ENCODE results near the gene SEMA5A. TPM values are rescaled to one million over a fixed set of nuclear protein-coding genes. Genes with fewer than 3 reads are reported as not detected.

Gene SEMA5A
- total RNA-seq, 4 donors from 2014 or later, result 15.0 to 81.0 (median 52.9) TPM

GRCh38 chr5:9160747-9161146 is 385.1 kb downstream of the SEMA5A start:
- Histone ChIP-seq H3K27ac (no peak overlapping the region), H3K36me3 (no peaks in the 10 kb centered on the region), H3K27me3 (no peaks in the 10 kb centered on the region), H3K9me3 (no peaks in the 10 kb centered on the region), H3K4me3 (no peak overlapping the region), H3K4me1 (no peaks in the 10 kb centered on the region)
- no peak for DNase-seq
- in situ Hi-C loops (cut with MboI; ENCODE audit: low pct_ligation_motif_present in 1 of 4, low pct_unique_long_range_greater_than_20kb in 1 of 4, low sequenced_read_pairs in 3 of 4) (no loop called here), intact Hi-C loops (cut with DNase I; ENCODE audit: low total_unique reads) (no loop called here)
- WGBS, 2 donors (ENCODE audit: low coverage in 1 of 2), result 69 to 74% methylated on average over 1 of the region's 1 CpG
- TF ChIP-seq POLR2A (IDR thresholded peaks at IDR 0.05) (no peak), POLR2AphosphoS5 (IDR thresholded peaks at IDR 0.05) (no peak), CTCF (IDR thresholded peaks at IDR 0.05) (no peak)

DNA sequence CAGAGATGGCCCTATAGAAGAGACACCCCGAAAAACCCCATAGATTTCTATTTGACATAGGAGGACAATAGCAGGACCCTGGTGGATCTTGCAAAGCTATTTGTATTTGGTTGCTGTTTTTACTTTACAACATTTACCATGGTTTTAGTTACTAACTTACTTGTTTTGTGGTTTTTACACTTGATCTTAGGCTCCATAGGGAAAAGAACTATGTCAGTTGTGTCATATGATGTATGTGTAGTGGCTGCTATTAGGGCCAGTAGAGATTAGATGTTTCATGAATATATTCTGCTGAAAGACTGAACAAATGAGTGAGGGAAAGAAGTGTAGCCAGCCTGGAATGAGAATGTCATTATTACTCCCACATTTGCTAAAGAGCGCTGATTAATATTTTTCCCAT is 388.1 kb downstream of the SEMA5A start:
- no peak for DNase-seq
- intact Hi-C loops (cut with DNase I; ENCODE audit: low total_unique reads), result no loop called here
- TF ChIP-seq EP300 (IDR thresholded peaks at IDR 0.05; ENCODE audit: low read depth), result no peak
- TF ChIP-seq CTCF (IDR thresholded peaks at IDR 0.05), result no peak
- TF ChIP-seq POLR2AphosphoS5 (IDR thresholded peaks at IDR 0.05), result no peak
- no peak for TF ChIP-seq POLR2A (IDR thresholded peaks at IDR 0.05)
- in situ Hi-C loops (cut with MboI; ENCODE audit: low pct_ligation_motif_present in 1 of 4, low pct_unique_long_range_greater_than_20kb in 1 of 4, low sequenced_read_pairs in 3 of 4), result no loop called here
- no peaks in the 10 kb centered on the region for H3K27me3 ChIP-seq
- 84 to 100% methylated on average over 2 of the region's 2 CpGs for WGBS, 2 donors (ENCODE audit: low coverage in 1 of 2)
- H3K4me3 ChIP-seq, result no peak overlapping the region
- H3K36me3 ChIP-seq, result no peaks in the 10 kb centered on the region
- H3K27ac ChIP-seq, result no peak overlapping the region
- H3K9me3 ChIP-seq, result no peaks in the 10 kb centered on the region
- H3K4me1 ChIP-seq, result no peaks in the 10 kb centered on the region

DNA sequence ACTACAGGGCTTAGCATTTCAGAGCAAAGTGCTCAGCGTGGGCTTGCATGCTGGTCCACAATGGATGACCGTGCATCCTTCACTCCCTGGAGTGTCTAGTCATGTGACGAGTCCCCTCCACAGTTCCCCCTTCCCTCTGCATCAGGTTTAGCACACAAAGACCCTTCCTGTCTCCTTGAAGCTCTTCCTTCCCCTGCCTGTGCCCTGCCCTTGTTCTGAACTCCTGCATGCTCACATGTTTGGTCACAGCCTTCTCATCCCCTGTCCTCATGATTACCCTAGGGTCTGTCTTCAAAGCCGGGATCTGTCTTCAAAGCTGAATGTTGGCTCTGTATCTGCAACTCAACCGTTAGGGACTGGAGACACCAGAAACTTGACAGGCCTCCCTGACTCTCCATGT is 388.9 kb downstream of the SEMA5A start:
- no peaks in the 10 kb centered on the region for H3K27me3 ChIP-seq
- no peaks in the 10 kb centered on the region for H3K4me1 ChIP-seq
- 79 to 93% methylated on average over 3 to 4 of the region's 5 CpGs for whole genome bisulfite sequencing, 2 donors (ENCODE audit: low coverage in 1 of 2)
- no peak for DNase-seq
- H3K9me3 ChIP-seq, result no peaks in the 10 kb centered on the region
- TF ChIP-seq EP300 (IDR thresholded peaks at IDR 0.05; ENCODE audit: low read depth), result no peak
- TF ChIP-seq POLR2AphosphoS5 (IDR thresholded peaks at IDR 0.05), result no peak
- no peak for TF ChIP-seq POLR2A (IDR thresholded peaks at IDR 0.05)
- TF ChIP-seq CTCF (IDR thresholded peaks at IDR 0.05), result no peak
- intact Hi-C loops (cut with DNase I; ENCODE audit: low total_unique reads) (no loop called here), in situ Hi-C loops (cut with MboI; ENCODE audit: low pct_ligation_motif_present in 1 of 4, low pct_unique_long_range_greater_than_20kb in 1 of 4, low sequenced_read_pairs in 3 of 4) (no loop called here)
- H3K27ac ChIP-seq, result no peak overlapping the region
- H3K4me3 ChIP-seq, result no peak overlapping the region
- H3K36me3 ChIP-seq, result no peaks in the 10 kb centered on the region

DNA sequence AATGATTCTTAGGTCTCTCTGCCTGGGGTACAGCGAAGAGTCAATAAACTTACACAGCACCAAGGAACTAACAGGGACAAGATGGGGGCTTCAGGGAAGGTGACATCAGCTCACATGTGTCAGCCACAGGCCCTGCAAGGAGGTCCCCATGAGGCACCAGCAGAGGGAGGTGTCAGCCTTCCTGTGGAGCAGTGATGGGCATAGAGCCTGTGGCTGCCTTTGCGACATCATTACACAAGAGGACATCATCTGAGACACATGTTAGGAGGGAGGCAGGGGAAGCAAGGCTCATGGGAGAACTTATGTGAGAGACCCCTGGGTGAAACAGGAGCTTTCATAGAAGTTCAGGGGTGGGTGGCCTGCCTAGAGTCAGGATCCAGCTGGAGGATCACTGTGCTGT is 389.6 kb downstream of the SEMA5A start:
- intact Hi-C loops (cut with DNase I; ENCODE audit: low total_unique reads), result no loop called here
- WGBS, 2 donors (ENCODE audit: low coverage in 1 of 2), result 40 to 82% methylated on average over 1 to 2 of the region's 2 CpGs
- in situ Hi-C loops (cut with MboI; ENCODE audit: low pct_ligation_motif_present in 1 of 4, low pct_unique_long_range_greater_than_20kb in 1 of 4, low sequenced_read_pairs in 3 of 4), result no loop called here

More for the DNA sequence above, 389.6 kb downstream of the SEMA5A start:
- DNase-seq, result no peak
- no peaks in the 10 kb centered on the region for H3K36me3 ChIP-seq
- no peaks in the 10 kb centered on the region for H3K9me3 ChIP-seq
- no peak overlapping the region for H3K27ac ChIP-seq
- H3K27me3 ChIP-seq, result no peaks in the 10 kb centered on the region
- no peak overlapping the region for H3K4me3 ChIP-seq
- H3K4me1 ChIP-seq, result no peaks in the 10 kb centered on the region
- no peak for TF ChIP-seq POLR2AphosphoS5 (IDR thresholded peaks at IDR 0.05)
- no peak for TF ChIP-seq EP300 (IDR thresholded peaks at IDR 0.05; ENCODE audit: low read depth)
- TF ChIP-seq CTCF (IDR thresholded peaks at IDR 0.05), result peak in 2 of 5 experiments; percentile 20 to 21
- TF ChIP-seq POLR2A (IDR thresholded peaks at IDR 0.05), result no peak
